ENCODE results near the gene PQBP1. TPM values are rescaled to one million over a fixed set of nuclear protein-coding genes. Genes with fewer than 3 reads are reported as not detected.

PQBP1 gene, protein sequence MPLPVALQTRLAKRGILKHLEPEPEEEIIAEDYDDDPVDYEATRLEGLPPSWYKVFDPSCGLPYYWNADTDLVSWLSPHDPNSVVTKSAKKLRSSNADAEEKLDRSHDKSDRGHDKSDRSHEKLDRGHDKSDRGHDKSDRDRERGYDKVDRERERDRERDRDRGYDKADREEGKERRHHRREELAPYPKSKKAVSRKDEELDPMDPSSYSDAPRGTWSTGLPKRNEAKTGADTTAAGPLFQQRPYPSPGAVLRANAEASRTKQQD
- total RNA-seq = 48.1 and 55.8 TPM in 2 replicates

DNA sequence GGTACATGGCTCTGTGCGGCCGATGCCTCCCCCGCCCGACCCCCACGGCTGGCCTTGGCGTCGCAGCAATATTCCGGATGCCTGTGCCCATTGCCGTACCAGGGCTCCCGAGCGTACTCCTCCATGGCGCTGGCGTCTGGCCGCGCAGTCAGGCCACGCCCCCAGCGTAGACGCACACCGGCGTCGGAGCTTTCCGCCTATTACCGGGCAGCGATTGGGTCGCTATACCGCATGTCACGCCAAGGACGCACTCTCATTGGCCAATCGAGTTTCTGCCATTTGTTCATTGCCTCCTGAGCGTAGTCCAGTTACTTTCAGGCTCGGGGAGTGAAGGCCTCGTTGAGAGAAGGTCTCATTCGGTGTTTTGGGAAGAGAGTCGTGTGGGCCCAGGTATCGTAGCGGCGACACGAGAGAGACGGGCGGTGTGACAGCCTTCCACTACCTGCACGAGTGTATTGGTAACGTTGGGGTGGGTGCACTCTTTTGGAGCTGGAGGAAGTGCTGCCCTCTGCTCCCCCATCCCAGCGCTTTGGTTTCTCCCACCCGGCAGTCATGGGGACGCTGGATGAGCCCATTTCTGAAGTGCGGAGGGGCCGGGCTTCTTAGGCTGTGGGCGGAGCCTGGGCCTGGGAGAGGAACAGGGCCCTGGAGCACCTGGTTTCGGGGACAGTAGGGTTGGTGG lies at the start of gene PQBP1, which contains the start of gene TIMM17B:
Gene PQBP1 (plus strand): TSS at position 306 of the 682 bp plus-strand sequence. CDS start 580 bp downstream, outside the sequence.
Gene TIMM17B (minus strand): TSS at position 144 of the 682 bp plus-strand sequence. CDS start 19 bp downstream, at position 125.

DNA sequence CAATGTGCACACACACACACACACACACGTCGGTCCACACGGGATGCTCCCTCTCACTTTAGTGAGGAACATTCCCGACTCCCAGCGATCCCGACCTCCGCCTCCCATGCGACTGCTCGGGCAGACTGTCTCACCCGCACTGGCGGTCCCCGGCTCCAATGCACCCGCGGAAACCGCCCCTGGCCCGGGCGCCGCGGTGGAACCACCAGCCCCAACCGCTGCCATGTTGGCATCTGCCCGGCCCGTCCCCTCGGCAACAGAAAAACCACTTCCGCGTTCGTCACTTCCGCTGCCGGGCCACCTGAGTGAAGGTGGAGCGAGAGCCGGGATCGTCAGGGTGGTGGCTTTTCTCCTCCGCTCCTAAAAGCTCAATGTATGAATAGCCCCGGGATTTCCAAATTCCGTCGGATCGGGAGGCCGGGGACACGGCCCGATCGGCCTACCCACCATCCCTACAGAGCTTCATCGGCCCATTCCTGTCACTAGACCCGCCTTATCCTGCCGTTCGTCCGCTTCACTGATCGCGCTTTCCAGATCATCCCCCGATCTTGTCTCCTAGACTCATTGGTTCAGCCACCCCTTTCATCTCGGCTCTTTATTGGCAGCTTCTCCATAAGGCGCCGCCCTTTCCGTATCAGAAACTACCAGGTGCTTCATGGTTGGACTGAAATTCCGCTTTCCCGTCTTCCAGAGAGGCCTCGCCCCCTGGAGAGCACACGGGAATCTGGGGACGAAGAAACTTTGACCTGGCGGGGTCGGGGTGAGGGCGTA lies 13.9 kb downstream of the PQBP1 start, which contains the start of gene SLC35A2:
Gene SLC35A2 (minus strand): TSS at position 235 of the 771 bp plus-strand sequence. CDS start 10 bp downstream, at position 225.

DNA sequence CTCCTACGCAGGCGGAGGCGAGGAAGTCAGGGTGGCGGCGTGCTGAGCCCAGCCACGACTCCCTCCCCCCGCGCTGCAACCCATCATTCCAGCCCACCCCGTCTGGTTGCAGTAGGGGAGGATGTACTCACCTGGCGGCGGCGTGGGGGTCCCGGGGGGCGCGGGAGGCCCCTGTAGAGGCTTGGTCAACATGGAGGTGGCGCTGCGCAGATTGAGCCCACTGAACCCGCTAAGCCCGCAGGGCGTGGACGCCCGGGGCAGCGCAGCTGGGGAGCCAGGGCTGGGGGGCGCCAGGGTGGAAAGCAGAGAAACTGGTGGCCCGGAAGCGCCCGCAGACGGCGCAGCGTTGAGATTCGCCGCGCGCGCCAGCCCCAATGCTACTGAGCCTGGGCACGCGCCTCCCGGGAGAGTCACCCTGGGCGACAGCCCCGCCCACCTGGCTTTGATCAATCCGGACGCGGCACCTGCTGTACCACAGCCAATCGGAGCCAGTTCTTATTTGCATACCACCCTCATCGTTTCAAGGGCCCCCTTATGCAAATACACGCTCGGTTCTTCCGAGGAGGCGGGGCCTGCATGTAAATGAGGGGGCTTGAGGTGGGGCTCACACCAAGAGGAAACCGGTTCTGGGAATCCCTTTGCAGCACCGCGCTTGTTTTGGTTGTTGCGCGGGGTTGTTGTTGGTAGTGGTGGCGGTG lies 21.1 kb downstream of the PQBP1 start, which contains the start of gene PIM2:
Gene PIM2 (minus strand): TSS at position 382 of the 698 bp plus-strand sequence. CDS start 190 bp downstream, at position 192.

Other genes starting within 250 kb of the PQBP1 start
- gene WAS, start 214.1 kb upstream of the PQBP1 start, total RNA-seq = not detected in 2 replicates
- gene SUV39H1, start 201.2 kb upstream of the PQBP1 start, total RNA-seq = 3.7 and 6.9 TPM in 2 replicates
- not detected in 2 replicates for gene GLOD5, start 136.2 kb upstream of the PQBP1 start, total RNA-seq
- not detected in 2 replicates for gene GATA1, start 111.3 kb upstream of the PQBP1 start, total RNA-seq
- gene HDAC6, start 95.9 kb upstream of the PQBP1 start, total RNA-seq = 30.3 and 33.5 TPM in 2 replicates
- gene ERAS, start 71.4 kb upstream of the PQBP1 start, total RNA-seq = not detected in 2 replicates
- 1.4 and 1.5 TPM in 2 replicates for gene PCSK1N, start 62.3 kb upstream of the PQBP1 start, total RNA-seq
- 9.6 and 22.4 TPM in 2 replicates for gene TIMM17B, start 162 bp upstream of the PQBP1 start, total RNA-seq
- 32.1 and 32.5 TPM in 2 replicates for gene SLC35A2, start 13.7 kb downstream of the PQBP1 start, total RNA-seq
- gene PIM2, start 21.1 kb downstream of the PQBP1 start, total RNA-seq = 1.8 and 7.6 TPM in 2 replicates
- gene OTUD5, start 59.7 kb downstream of the PQBP1 start, total RNA-seq = 31.8 and 32.9 TPM in 2 replicates
- 0.81 and 1.4 TPM in 2 replicates for gene KCND1, start 73.9 kb downstream of the PQBP1 start, total RNA-seq
- gene GRIPAP1, start 104.3 kb downstream of the PQBP1 start, total RNA-seq = 10.4 and 19.0 TPM in 2 replicates
- gene TFE3, start 145.4 kb downstream of the PQBP1 start, total RNA-seq = 38.3 and 58.5 TPM in 2 replicates
- gene CCDC120, start 161.1 kb downstream of the PQBP1 start, total RNA-seq = 1.1 and 1.6 TPM in 2 replicates
- 24.0 and 56.5 TPM in 2 replicates for gene PRAF2, start 176.1 kb downstream of the PQBP1 start, total RNA-seq
- gene WDR45, start 182.0 kb downstream of the PQBP1 start, total RNA-seq = 64.0 and 93.0 TPM in 2 replicates
- 19.9 and 20.6 TPM in 2 replicates for gene GPKOW, start 225.8 kb downstream of the PQBP1 start, total RNA-seq

Data from cardiac atrium fibroblast (primary cell).